Urothelium cell line (cell line): ENCODE results near the gene INO80E.
A peak's percentile ranks its signal among the peaks of the same experiment; 100 is the strongest.

ENCODE experiments used
- DNase-seq: peaks from one replicate; pipeline ENCODE4 v3.0.0; 2011; ENCODE audit warnings: low spot score, mixed read lengths
- FAIRE-seq: peaks from 2 replicates; lab custom pipeline; 2011; peaks lifted over from hg19 to GRCh38; lab: Jason Lieb, UNC

Gene INO80E

GRCh38 chr16:29991571-29991904 lies 4.5 kb upstream of the INO80E start:
- FAIRE-seq (no peak), DNase-seq (no peak)

DNA sequence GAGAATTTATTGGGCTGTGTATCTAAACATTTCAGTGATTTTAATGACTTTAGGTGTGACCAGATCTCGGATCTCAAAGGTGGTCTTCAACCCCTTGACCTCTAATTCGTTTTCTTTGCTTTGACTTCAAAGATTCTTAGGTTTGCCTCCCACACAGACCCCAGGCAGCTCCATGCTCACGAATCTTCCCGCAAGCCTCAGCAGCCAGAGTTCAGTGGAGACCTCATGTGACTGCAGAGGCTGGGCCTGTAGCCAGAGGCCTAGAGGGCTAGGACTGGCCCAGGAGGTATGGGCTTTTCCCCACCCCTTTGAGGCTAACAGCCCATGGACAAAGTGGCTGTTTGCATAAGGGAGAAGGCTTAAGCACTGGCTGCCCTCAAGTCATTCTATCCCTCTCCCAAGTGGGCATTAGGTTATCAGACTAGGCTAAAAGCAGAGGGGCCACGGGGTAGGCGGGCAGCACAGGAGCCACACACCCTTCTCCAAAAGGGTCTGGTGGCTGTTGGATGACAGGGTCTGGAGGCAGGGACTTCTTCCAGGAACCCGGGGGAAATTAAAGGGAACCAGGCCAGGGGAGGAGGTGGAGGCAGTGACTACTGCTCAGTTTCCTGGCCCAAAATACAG lies 3.6 kb upstream of the INO80E start:
- DNase-seq, result no peak
- FAIRE-seq, result no peak

- DNase-seq (no peak), FAIRE-seq (no peak)
These were observed 2.7 kb upstream of the INO80E start for GRCh38 chr16:29993191-29993902.

GRCh38 chr16:29993903-29994599 lies 2.0 kb upstream of the INO80E start:
- DNase-seq (no peak), FAIRE-seq (no peak)

- peak; percentile 64 for DNase-seq
- no peak for FAIRE-seq
These were observed 1.3 kb upstream of the INO80E start for GRCh38 chr16:29994600-29995323.

DNA sequence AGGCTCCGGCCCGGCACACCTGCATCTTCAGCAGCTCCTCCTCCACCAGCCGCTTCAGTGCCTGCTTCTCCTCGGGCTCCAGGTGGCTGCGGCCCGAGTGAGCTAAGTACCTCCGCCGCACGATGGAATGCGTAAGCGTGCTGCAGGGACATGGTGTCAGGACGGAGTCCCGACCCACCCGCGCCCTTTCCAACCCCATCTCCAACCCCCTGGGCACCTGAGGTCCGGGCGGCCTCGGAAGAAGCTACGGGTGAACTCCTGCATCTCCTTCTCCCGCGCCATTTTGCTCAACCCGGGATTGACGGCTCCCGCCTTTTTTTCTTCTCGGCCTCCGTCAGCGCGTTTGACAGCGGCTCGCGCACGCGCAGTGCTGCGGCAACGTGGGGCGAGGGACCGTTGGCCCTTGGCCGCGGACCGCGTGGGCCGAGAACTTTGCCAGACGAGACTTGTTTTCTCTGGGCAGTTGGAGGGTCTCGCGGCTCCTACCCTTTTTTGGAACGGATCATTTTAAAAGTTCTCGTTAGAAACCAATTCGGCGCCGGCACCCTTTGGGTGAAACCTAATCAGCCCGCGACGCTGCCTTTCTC lies 624 bp upstream of the INO80E start, which contains the start of gene HIRIP3:
Gene HIRIP3 (minus strand): TSS at position 294 of the 587 bp plus-strand sequence. CDS start 12 bp downstream, at position 282.
- DNase-seq (peak; percentile 85), FAIRE-seq (no peak)

GRCh38 chr16:29996766-29997250 lies 767 bp downstream of the INO80E start:
- DNase-seq (no peak), FAIRE-seq (no peak)

DNA sequence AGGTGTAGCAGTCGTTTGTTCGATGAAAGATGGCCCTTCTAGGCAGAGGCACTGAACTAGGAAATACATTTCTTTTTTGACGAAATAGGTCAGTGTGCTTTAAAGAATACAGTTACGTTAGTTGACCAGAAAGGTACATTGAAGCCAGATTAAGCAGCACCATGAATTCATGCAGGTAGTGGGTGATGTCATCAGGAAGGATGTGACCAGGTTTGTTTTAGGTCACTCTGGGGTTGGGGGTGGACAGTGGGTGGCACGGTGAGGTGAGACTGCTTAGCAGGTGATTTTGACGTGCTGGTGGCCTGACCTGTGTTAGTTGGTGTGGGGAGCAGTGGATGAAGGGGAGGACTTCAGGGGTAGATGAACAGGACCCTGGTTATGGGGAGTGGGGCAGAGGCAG lies 3.6 kb downstream of the INO80E start:
- FAIRE-seq (no peak), DNase-seq (no peak)

DNA sequence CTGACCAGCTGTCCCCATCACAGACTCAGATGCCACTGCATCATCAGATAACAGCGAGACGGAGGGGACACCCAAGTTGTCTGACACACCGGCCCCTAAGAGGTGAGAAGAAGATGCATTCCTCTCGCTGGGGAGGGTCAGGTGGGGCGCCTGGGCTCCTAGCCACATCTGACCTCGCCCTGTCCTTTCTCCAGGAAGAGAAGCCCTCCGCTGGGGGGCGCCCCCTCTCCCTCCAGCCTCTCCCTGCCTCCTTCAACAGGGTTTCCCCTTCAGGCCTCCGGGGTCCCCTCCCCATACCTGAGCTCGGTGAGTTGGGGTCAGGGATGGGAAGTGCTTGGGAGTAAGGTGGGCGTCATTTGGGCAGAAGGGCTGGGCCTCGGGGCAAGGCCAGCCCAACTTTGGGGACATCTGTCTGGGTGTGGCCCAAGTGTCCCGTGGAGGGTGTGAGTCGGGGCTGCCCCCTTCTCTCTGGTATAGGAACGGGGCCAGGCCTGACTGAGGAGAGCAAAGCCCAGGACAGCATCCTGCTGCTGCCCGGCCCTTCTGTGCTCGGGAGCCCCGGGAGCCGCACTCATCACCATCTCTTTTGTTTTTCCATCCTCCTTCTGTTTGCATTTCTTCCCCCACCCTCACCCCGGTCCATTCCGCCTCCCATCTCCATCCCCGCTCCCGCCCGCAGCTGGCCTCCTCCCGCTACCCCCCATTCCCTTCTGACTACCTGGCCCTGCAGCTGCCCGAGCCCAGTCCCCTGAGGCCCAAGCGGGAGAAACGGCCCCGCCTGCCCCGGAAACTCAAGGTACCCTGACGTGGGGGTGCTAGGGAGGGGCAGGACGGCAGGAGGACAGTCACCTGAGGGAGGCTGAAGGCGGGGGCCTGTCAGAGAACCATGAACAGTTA lies 4.9 kb downstream of the INO80E start:
- DNase-seq, result no peak
- no peak for FAIRE-seq

DNA sequence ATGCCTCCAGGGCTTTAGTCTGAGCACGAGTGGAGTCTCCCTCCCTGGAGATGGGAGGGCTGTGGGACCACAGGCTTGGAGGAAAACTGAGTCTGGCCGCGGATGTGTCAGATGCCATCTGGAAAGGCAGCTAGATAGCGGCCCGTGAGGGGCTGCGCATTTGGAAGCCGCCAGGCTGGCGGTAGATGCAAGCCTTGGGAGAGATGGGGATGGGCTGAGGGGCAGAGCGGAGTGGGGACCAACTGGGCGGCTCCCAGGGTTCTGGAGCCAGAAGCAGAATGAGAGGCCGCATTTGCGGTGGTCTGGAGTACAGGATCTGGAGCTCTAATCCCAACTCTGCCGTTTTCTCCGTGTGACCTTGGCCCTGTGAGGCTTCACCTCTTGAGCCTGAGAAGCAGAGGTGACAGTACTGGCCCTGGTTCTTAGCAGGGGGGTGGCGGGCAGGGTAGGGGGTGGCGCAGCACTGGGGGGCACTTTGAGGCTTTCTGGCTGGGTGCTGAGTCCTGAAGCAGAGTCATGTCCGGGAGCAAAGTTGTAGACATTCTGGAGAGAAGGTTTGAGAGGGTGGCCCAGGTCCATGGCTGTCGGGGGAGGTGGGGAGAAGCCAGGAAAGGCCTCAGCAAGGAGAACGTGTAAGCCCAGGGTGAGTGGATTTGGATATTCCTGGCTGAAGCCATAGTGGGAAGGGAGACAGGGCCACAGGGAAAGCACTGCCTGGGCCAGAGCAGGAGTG lies 6.7 kb downstream of the INO80E start:
- FAIRE-seq, result no peak
- DNase-seq, result no peak

GRCh38 chr16:30003670-30004423 lies 7.8 kb downstream of the INO80E start:
- DNase-seq (no peak), FAIRE-seq (no peak)

- FAIRE-seq, result no peak
- DNase-seq, result no peak
These were observed 8.4 kb downstream of the INO80E start for GRCh38 chr16:30004424-30004776.

DNA sequence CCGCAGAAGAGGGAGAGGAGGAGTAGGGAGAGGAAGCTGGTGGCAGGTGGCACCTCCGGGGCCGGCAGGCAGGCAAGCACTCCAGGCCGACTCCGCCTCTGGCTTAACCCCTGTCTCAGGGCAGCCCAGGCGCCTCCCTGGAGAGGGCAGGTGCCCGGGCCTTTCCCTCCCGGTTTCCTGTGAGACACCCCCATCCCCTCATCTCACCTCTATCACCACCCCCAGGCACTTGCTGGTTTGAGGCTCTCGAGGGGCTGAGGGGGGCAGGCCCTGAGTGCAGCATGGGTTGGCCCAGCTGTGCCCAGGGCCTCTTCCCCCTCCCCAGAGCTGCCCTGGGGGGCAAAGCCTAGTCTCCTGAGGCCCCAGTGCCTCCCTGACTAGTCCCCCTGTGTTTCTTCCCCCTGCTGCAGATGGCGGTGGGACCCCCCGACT lies 8.8 kb downstream of the INO80E start:
- FAIRE-seq (no peak), DNase-seq (no peak)

GRCh38 chr16:30005341-30006094 lies 9.5 kb downstream of the INO80E start:
- FAIRE-seq, result no peak
- peak; percentile 53 for DNase-seq

DNA sequence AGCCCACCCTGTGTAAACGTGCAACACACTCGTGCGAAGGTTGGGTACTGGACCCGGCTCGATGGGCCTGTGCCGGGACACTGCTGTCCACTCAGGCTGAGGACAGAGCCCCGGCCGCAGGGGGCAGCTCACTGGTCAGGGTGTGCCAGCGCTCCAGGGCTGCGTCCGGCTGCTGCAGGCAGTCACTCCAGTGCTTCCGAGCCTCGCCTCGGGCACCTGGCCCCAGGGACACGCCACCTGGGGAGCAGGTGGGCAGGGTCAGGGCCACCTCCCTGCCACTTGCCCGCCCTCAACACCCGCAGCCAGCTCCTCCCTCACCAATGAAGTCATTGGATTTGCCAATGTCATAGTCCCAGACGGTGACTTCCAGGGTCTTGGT lies 10.0 kb downstream of the INO80E start:
- FAIRE-seq (no peak), DNase-seq (no peak)

DNA sequence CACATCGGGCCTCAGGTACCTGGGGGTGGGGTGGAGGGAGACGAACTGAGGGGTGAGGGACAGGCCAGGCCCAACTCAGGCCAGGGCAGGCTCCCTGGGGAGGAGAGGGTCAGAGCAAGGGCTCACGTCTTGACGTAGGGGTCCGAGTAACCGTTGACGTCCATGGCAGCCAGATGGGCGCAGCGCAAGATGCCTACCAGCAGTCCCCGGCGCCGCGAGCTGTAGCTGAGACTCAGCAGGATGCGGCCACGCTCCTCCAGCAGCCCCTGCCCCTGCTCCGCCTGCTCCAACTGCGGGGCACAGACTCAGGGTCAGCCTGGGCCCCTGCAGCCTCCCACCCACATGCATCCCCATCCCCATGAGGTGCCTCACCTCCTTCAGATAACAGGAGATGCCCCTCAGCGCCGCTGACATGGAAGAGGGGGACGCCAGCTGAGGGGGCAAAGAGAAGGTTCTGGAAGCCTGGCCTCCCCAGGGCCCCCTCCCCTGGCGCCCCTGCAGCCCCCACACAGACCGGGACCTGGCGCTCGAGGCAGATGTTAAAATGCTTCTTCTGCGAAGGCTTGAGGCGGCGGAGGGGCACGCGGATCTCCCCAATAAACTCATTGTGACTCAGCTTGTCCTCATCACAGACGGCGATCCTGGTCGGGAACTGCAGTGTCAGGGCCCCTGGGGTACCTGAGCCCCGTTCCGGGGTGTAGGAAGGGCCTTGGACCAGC lies 10.8 kb downstream of the INO80E start:
- DNase-seq (no peak), FAIRE-seq (no peak)

GRCh38 chr16:30007378-30007895 lies 11.4 kb downstream of the INO80E start:
- no peak for FAIRE-seq
- no peak for DNase-seq
